Chondrocyte (in vitro differentiated cells): Measurements from ENCODE around the gene FBLN5. TPM values are rescaled to one million over a fixed set of nuclear protein-coding genes. Genes with fewer than 3 reads are reported as not detected.

Experiments used
- DNase-seq: peaks from one replicate; pipeline ENCODE4 v3.0.0; 2021; ENCODE audit warnings: mixed read lengths, low spot score
- H3K27ac Mint-ChIP-seq: one replicate; pipeline ENCODE4 v1.8.0; 2021; ENCODE audit warnings: mild to moderate bottlenecking, moderate library complexity, mixed read lengths; ENCODE audit not compliant: unreplicated experiment
- H3K27me3 Mint-ChIP-seq: 2 replicates; pipeline ENCODE4 v1.8.0; 2021; ENCODE audit warnings: low read depth, mixed read lengths
- H3K36me3 Mint-ChIP-seq: 2 replicates; pipeline ENCODE4 v1.8.0; 2021; ENCODE audit warnings: low read depth, mixed read lengths
- H3K4me1 Mint-ChIP-seq: 2 replicates; pipeline ENCODE4 v1.8.0; 2021; ENCODE audit warnings: low read depth, mild to moderate bottlenecking, mixed read lengths
- H3K4me3 Mint-ChIP-seq: one replicate; pipeline ENCODE4 v1.8.0; 2021; ENCODE audit warnings: mild to moderate bottlenecking, moderate library complexity, mixed read lengths; ENCODE audit not compliant: unreplicated experiment
- H3K9me3 Mint-ChIP-seq: 2 replicates; pipeline ENCODE4 v1.8.0; 2021; ENCODE audit warnings: low read depth, mixed read lengths
- CTCF ChIP-seq: fragments of 200-600 bp; sonication (generic); IDR thresholded peaks from 2 replicates; pipeline ENCODE4 v1.5.0; 2021; ENCODE audit warnings: antibody characterized with exemption, mild to moderate bottlenecking, moderate library complexity
- total RNA-seq: library from RNA; stranded (reverse); gene quantifications from 3 replicates; pipeline ENCODE4 v1.2.1, GENCODE V29; 2021

FBLN5 gene
- total RNA-seq, 1 donor from 2014 or later, result 1,232 TPM

GRCh38 chr14:91971188-91971778, 23.8 kb upstream of the FBLN5 start:
- H3K27me3 Mint-ChIP-seq, result no peaks in the 10 kb centered on the region
- no peak overlapping the region for H3K4me3 Mint-ChIP-seq
- no peak for TF ChIP-seq CTCF

GRCh38 chr14:91968280-91968679, 20.8 kb upstream of the FBLN5 start:
- H3K4me1 Mint-ChIP-seq, result peaks cover 38% of the 10 kb centered on the region
- no peaks in the 10 kb centered on the region for H3K27me3 Mint-ChIP-seq
- no peaks in the 10 kb centered on the region for H3K9me3 Mint-ChIP-seq
- H3K36me3 Mint-ChIP-seq, result peaks cover 19% of the 10 kb centered on the region
- H3K4me3 Mint-ChIP-seq, result no peak overlapping the region
- no peak for TF ChIP-seq CTCF
- peak overlapping the region; percentile 57 for H3K27ac Mint-ChIP-seq
- no peak for DNase-seq

More at GRCh38 chr14:91971188-91971778, 23.8 kb upstream of the FBLN5 start:
- peaks cover 21% of the 10 kb centered on the region for H3K4me1 Mint-ChIP-seq
- no peak for DNase-seq
- H3K36me3 Mint-ChIP-seq, result peaks cover 27% of the 10 kb centered on the region
- no peak overlapping the region for H3K27ac Mint-ChIP-seq
- H3K9me3 Mint-ChIP-seq, result no peaks in the 10 kb centered on the region

GRCh38 chr14:91964724-91965123, 17.2 kb upstream of the FBLN5 start:
- Mint-ChIP-seq H3K9me3 (no peaks in the 10 kb centered on the region), H3K27me3 (no peaks in the 10 kb centered on the region), H3K36me3 (peaks cover 10% of the 10 kb centered on the region), H3K4me3 (no peak overlapping the region), H3K27ac (peak overlapping the region; percentile 94), H3K4me1 (peaks cover 54% of the 10 kb centered on the region)
- no peak for TF ChIP-seq CTCF
- no peak for DNase-seq

- TF ChIP-seq CTCF, result no peak
- DNase-seq, result no peak
- H3K4me1 Mint-ChIP-seq, result peaks cover 54% of the 10 kb centered on the region
- peak overlapping the region; percentile 94 for H3K27ac Mint-ChIP-seq
- no peaks in the 10 kb centered on the region for H3K27me3 Mint-ChIP-seq
- no peaks in the 10 kb centered on the region for H3K9me3 Mint-ChIP-seq
- peaks cover 8% of the 10 kb centered on the region for H3K36me3 Mint-ChIP-seq
- H3K4me3 Mint-ChIP-seq, result no peak overlapping the region
These were observed 16.5 kb upstream of the FBLN5 start for GRCh38 chr14:91964011-91964410.

GRCh38 chr14:91963465-91963864, 16.0 kb upstream of the FBLN5 start:
- H3K4me3 Mint-ChIP-seq, result no peak overlapping the region
- no peaks in the 10 kb centered on the region for H3K9me3 Mint-ChIP-seq
- TF ChIP-seq CTCF, result no peak
- H3K36me3 Mint-ChIP-seq, result peaks cover 3% of the 10 kb centered on the region
- no peak for DNase-seq
- peaks cover 51% of the 10 kb centered on the region for H3K4me1 Mint-ChIP-seq
- H3K27me3 Mint-ChIP-seq, result no peaks in the 10 kb centered on the region
- peak overlapping the region; percentile 94 for H3K27ac Mint-ChIP-seq
